HG02981 (cell line): ENCODE data around the gene CTPS2.
A peak's percentile ranks its signal among the peaks of the same experiment; 100 is the strongest.
"Not testable (repeated sequence)": the region's sequence is repeated elsewhere in the genome, so short reads cannot be mapped to it uniquely, and the experiment has no call there.

Source experiments
- ATAC-seq: cut with Tn5 transposase; IDR thresholded peaks from one replicate; pipeline ENCODE4 v1.9.1; 2021; ENCODE audit warnings: mild to moderate bottlenecking, moderate library complexity; ENCODE audit not compliant: unreplicated experiment

CTPS2 gene, protein sequence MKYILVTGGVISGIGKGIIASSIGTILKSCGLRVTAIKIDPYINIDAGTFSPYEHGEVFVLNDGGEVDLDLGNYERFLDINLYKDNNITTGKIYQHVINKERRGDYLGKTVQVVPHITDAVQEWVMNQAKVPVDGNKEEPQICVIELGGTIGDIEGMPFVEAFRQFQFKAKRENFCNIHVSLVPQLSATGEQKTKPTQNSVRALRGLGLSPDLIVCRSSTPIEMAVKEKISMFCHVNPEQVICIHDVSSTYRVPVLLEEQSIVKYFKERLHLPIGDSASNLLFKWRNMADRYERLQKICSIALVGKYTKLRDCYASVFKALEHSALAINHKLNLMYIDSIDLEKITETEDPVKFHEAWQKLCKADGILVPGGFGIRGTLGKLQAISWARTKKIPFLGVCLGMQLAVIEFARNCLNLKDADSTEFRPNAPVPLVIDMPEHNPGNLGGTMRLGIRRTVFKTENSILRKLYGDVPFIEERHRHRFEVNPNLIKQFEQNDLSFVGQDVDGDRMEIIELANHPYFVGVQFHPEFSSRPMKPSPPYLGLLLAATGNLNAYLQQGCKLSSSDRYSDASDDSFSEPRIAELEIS

DNA sequence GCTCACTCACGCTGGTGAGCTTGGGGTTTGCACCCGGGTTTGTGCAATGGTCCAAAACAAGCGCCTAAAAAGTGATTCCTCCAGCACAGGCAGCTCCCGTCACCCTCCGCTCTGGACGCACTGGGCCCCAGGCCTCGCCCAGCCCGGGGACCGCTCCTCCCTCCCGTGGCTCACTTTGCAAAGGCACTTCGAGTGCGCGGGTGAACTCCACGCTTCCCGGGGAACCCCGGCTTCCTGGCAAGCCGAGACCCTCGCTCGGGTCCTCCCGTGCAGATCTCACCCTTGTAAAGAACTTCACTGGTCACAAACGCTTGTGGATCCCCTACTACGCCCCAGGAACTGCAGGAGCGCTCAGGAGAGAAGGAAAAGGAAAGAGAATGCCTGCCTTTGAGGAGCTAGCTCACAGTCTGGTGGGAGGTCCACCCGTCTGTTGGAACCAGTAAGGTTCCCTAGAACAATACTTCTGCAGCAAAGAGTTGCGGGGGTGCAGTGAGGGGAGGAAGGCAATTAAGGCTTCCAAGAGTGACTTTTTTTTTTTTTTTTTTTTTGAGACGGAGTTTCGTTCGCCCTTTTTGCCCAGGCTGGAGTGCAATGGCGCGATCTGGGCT lies at the start of gene CTPS2:
TSS of gene CTPS2 (minus strand) at position 122 of the 608 bp plus-strand sequence. CDS start 9,767 bp downstream, outside the sequence.
- peak; percentile 83 for ATAC-seq

DNA sequence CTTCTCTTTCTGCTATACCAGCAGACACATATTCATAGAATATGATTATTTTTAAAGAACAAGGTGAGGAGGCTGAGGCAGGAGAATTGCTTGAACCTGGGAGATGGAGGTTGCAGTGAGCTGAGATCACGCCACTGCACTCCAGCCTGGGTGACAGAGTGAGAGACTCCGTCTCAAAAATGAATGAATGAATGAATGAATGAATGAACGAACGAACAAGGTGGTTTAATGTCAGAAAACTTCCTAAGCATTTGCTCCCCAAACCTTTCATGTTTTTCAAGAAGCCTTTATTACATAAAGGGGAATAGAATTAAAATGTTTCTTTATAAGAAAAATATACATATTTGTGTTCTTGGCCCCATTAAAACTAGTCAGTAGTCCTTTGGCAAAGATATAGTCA lies 49.0 kb upstream of the CTPS2 start:
- ATAC-seq, result not testable (repeated sequence)

DNA sequence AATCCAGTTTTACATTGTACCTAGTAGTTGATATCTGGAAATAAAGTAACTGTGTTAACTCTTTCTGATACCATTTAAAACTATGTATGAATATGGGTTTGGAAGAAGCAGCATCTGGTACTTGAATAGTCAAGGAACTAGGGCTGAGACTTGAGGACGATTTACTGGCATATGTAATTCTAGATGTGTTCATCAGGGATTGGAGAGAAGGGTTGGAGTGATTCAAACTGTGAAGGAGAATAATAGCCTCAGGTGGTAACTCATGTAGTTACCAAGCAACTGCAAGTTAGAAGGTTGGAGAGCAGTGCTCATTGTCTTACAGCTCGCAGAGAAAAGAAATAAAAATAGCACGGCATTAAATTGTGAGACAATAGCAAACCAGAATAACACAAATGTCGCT lies 44.3 kb upstream of the CTPS2 start:
- ATAC-seq, result no peak

GRCh38 chrX:16754019-16754418 lies 41.5 kb upstream of the CTPS2 start:
- no peak for ATAC-seq

- no peak for ATAC-seq
Measured at GRCh38 chrX:16750136-16750535, 37.7 kb upstream of the CTPS2 start.

GRCh38 chrX:16748425-16748824 lies 36.0 kb upstream of the CTPS2 start:
- no peak for ATAC-seq

- ATAC-seq, result no peak
Measured at GRCh38 chrX:16745659-16746058, 33.2 kb upstream of the CTPS2 start.

DNA sequence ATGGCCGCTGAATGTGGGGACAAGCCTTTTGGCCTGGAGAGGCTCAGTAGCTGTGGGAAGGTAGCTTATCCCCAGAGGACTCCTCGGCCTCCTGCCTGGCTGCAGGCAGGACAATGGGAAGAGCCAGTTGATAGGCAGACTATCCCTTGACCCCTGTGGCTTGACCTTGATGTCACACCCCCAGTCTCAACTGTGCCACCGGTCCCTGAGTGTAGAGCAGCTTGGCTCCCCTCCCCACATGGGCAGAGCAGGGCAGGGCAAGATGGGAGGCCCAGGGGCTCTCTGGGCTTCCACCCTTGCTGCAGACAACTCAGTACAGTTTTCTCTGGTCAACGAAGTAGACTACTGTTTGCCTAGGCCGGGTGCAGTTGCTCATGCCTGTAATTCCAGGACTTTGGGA lies 32.6 kb upstream of the CTPS2 start:
- ATAC-seq, result no peak

DNA sequence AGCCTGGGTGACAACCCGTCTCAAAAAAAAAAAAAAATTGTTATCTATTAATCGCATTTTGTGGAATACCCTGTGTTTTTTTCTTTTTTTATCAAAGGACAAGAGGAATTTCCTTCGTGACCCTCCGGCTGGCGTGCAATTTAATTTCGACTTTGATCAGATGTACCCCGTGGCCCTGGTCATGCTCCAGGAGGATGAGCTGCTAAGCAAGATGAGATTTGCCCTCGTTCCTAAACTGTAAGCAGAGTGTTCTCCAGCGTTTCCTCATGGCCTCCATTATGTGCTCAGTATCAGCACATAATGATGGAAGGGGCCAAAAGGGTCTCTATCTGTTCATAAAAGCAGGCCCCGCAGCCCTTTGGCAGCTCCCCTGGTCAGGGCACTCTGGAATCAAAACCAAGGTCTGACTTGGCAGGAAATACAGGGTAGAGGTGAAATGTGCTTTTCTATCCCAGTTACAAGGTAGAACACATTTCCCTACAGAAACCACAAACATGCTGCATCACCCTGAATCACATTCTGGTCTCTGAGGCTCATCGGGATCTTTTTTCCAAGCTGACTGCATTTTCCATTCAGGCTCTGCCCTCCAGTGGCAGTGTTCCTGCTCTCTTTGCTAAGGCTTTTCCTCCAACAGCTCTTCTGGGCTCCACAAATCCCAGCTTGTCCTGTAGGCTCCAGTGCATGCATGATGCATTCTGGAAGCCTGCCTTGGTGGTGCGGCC lies 31.3 kb upstream of the CTPS2 start:
- no peak for ATAC-seq

DNA sequence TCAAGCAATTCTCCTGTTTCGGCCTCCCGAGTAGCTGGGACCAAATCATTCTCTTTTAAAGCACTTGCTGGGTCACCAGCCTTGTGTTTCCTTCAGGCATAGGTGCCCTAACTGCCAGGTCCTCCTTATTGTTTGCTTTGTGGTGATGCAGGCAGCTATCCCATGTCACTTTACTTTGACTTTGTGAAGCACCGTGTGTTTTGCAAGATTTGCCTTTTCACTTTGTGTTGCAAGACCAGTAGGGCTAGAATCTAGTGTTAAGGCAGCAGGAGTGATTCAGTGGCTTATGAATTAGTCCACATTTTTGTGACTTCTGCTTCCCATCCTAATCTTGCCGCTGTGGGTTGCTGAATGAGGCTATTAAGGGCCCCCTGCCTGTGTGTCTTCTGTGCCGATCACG lies 27.1 kb upstream of the CTPS2 start:
- ATAC-seq, result no peak

GRCh38 chrX:16737024-16737423 lies 24.6 kb upstream of the CTPS2 start:
- ATAC-seq, result no peak

- ATAC-seq, result no peak
Measured at GRCh38 chrX:16733013-16733412, 20.5 kb upstream of the CTPS2 start.

- ATAC-seq, result no peak
Measured at GRCh38 chrX:16730450-16730849, 18.0 kb upstream of the CTPS2 start.

DNA sequence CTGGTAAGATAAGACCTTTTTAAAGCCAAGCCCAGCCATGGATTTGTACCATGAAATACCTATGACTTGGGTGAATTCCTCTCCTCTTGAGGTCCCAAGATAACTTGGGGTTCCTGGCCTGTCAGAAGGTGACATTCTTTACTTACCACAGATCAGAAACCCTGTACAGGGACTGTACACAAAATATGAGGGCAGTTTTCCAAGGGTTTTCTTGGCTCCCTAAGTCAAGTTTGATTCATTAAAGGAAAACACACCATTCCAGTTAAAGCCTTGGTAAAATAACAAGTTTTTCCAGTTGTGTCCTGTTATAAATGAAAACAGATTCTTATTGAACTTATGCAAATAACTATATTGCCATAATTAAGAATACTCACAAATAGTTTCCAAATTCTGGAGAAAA lies 15.2 kb upstream of the CTPS2 start:
- no peak for ATAC-seq

GRCh38 chrX:16726347-16726988 lies 14.0 kb upstream of the CTPS2 start:
- ATAC-seq, result peak; percentile 81

- no peak for ATAC-seq
Measured at GRCh38 chrX:16725072-16725471, 12.6 kb upstream of the CTPS2 start.

DNA sequence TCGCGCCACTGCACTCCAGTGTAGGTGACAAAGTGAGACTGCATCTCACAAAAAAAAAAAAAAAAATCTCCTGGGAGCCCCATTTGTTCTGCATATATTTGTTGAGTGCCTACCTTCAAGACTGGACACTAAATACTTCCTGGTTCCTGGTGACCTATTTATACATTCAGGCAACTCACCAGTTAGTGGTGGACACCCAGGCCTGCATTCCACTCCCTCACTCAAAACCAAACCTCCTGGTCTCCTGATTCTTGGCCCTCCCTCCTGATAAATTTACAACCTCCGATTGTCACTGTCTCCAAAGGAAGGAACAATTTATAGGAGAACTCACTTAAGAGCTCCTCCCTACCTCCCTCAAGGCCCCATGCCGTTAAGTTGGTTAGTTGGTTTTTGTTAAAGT lies 10.0 kb upstream of the CTPS2 start:
- ATAC-seq, result no peak

DNA sequence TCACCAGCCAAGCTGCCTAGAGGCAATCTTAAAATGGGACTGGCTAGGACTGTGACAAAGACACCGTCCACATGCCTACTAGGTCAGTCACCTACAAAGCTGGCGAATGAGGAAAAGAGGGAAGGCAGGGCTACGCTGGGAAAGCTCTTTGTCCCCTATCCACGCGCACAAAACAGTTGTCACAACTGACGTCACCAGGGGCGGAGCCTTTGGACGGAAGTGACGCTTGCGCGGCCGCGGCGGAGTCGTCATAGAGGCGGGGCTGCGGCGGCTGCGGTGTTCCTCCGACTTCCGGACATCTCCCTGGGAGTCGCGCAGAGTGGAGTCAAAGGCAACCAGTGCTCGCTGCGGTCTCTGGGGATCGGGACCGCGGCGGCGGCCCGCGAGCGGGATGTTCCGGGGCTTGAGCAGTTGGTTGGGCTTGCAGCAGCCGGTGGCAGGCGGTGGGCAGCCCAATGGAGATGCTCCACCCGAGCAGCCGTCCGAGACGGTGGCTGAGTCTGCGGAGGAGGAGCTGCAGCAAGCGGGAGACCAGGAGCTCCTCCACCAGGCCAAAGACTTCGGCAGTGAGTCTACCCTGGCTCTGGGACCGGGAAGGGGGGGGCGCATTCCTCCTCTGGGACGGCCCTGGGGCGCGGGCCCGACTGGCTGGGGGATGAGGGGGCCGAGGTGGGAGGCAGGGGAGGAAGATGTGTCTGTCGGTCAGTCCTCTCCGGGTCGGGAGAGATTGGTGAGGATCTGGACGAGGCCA lies 7.0 kb upstream of the CTPS2 start, which contains the start of gene SYAP1:
TSS of gene SYAP1 (plus strand) at position 279 of the 751 bp plus-strand sequence. CDS start at position 392, 113 bp downstream.
- ATAC-seq, result peak; percentile 98

- no peak for ATAC-seq
Measured at GRCh38 chrX:16718824-16719333, 6.4 kb upstream of the CTPS2 start.

DNA sequence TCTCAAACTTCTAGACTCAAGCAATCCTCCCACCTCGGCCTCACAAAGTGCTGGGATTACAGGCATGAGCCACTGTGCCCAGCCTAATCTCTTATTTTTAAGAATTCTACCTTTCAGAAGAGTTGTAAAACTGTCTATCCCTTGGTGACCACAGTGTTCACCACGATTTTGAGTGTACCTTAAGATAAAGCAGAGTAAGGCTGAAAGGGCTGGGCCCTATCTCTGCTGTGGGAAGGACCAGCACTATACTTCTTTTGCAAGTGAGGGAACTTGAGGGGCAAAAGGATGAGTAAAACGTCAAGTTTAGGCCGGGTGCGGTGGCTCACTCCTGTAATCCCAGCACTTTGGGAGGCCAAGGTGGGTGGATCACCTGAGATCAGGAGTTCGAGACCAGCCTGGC lies 4.0 kb upstream of the CTPS2 start:
- ATAC-seq, result not testable (repeated sequence)
